ENCODE data around the gene MTOR.

GRCh38 chr1:11281518-11282331 is 19.4 kb upstream of the MTOR start:
- TF ChIP-seq CTCF (IDR thresholded peaks at IDR 0.05) (no peak), POLR2A (IDR thresholded peaks at IDR 0.05) (no peak), EP300 (IDR thresholded peaks at IDR 0.05) (peak; percentile 38)
